Iris pigment epithelial cell (primary cell): ENCODE results near the gene GLUL.
"Not testable (repeated sequence)": the region's sequence is repeated elsewhere in the genome, so short reads cannot be mapped to it uniquely, and the experiment has no call there.

ENCODE experiments used
- DNase-seq: peaks from one replicate; pipeline ENCODE4 v3.0.0-alpha.2; 2011; ENCODE audit warnings: low read depth

Gene GLUL

GRCh38 chr1:182394055-182394775 lies 2.6 kb upstream of the GLUL start:
- DNase-seq = no peak

GRCh38 chr1:182392050-182393028 lies 749 bp upstream of the GLUL start:
- peak; percentile 17 for DNase-seq

- DNase-seq = no peak
Observed at GRCh38 chr1:182391028-182391361, 595 bp downstream of the GLUL start.

DNA sequence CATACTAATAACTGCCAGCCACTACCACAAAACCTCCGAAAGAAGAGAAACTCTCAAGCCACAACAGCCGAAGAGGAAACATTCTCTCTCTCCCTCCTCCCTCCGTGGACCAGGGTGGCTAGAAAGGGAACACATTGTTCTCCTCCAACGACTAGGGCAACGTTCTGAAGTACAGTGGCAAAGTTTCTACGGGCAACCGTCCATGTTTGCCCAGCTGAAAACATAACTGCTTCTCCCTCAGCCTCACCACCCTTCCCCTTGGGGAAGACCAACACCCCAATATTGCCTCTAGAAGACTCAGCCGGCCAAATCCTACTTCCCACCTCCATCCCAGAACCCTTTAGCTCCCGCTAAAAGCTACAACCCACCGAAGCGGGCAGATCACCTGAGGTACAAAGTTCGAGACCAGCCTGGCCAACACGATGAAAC lies 2.0 kb downstream of the GLUL start:
- DNase-seq = peak; percentile 14

GRCh38 chr1:182388392-182389134 lies 3.0 kb downstream of the GLUL start:
- DNase-seq = peak; percentile 8

DNA sequence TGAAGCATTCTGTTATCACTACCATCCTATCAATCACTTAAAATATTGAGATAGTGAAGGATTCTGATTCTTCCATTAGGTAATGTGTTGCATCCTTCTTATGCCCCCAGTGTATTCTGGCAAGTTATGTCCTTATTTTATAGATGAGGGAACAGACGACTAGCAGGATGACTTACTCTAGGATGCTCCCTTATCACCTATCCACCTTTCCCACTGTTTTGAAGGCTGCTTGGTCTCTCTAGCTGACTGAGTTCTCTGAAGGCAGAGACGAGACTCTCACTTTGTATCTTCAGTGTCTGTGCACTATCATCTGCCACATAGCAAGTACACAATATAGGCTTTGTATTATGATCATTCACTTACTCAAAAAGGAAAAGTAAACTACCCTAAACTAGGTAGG lies 4.0 kb downstream of the GLUL start:
- no peak for DNase-seq

- DNase-seq = no peak
Observed at GRCh38 chr1:182386980-182387379, 4.6 kb downstream of the GLUL start.

- no peak for DNase-seq
Observed at GRCh38 chr1:182385885-182386853, 5.4 kb downstream of the GLUL start.

DNA sequence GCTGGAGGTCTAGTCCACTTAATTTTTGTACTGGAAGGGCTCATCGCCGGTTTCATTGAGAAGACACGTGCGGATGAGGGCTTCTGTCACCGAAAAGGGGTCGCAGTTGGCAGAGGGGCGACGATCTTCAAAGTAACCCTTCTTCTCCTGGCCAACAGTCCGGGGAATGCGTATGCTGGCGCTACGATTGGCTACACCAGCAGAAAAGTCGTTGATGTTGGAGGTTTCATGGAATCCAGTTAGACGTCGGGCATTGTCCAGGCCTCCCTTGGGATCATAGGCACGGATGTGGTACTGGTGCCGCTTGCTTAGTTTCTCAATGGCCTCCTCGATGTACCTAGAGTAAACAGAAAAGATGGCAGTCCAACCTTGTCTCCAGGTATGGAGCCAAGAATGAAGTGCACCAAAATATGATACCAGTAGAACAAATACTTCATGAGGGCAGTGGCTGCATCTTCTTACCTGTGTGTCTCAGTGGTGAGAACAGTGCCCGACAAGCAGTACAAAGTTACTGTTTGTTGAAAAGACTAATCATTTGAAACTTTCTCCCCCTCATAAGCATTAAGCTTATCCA lies 7.1 kb downstream of the GLUL start:
- DNase-seq = no peak

- no peak for DNase-seq
Observed at GRCh38 chr1:182383934-182384333, 7.7 kb downstream of the GLUL start.

DNA sequence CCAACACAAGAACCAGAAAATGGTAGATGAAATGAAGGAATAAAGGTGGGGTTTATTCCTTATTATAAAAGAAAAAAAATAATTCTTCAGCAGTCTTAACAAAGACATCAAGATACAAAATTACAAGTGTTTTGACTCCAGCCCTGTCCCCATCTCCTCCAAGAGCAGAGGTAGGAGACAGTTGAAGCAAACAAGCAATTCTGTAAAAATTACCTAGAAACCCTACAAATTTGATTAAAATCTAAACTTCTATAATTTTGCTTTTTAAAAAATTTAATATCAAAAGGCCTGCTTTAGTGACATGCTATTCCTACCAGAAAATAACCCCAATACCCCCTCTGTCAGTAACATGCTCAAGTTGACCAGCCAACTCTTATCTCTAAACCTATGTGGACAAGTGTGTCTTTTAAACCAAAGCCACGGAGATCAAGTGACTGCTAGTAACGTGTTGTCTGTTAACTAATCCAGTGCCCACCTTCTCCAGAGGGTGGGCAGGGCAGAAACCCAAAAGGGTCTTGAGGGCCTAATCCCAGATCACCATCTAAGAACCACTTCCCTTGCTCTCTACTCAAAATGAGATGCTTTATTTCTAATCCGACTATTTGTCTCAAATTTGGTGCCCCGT lies 8.4 kb downstream of the GLUL start:
- no peak for DNase-seq

DNA sequence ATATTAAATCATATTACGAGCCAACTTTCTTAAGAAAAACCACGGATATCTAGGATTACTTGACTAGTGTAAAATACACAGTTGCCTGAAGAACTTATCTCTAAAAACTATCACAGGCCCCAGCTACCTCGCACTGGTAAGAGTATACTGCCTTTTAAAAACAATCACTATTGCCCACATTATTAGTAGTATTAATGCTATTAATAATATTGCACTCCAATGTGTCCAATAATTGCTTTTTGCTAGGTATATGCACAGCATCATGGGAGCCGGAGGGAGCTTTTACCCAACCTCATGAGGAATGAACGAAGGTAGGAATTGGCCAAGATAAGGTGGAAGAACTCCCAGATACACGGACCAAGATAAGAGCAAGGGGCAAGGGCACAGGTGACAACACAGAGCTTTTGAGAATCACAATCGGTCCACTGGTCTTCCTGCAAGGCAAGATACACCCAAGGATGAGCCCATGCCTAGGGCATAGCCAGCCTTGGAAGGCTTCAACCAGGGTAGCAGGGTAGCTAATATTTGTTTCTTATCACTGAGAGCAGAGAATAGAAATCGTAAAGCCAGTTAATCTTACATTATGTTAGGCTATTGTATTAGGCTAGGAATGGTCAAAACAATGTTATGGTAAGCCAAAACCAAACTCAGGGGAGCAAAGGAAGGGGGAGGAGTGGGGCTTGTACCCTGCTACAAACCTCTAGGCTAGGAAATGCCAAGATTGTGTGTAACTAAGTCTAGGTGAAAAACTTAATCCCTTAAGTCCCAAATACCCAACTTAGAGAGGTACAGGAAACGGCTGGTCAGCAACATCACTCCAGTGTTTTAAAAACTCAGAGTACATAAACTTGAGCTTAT lies 9.4 kb downstream of the GLUL start:
- no peak for DNase-seq

DNA sequence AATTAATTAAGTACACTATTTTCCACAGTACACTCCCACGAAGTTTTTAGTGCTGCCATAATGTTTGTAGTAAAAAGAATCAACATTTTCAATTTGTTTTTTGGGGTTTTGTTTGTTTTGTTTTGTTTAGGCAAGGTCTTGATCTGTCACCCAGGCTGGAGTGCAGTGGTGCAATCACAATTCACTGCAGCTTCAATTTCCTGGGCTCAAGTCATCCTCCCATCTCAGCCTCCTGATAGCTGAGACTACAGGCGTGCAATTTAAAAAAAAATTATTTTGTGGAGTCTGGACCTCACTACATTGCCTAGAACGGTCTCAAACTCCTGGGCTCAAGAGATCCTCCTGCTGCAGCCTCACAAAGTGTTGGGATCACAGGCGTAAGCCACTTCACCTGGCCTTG lies 11.4 kb downstream of the GLUL start:
- DNase-seq = no peak

DNA sequence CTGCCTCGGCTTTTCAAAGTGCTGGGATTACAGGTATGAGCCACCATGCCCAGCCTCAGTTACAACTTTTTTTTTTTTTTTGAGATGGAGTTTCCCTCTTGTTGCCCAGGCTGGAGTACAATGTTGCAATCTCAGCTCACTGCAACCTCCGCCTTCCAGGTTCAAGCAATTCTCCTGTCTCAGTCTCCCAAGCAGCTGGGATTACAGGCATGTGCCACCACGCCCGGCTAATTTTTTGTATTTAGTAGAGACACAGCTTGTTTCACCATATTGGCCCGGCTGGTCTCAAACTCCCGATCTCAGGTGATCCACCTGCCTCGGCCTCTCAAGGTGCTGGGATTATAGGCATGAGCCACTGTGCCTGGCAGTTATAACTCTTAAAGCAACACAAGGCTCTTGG lies 11.8 kb downstream of the GLUL start:
- not testable (repeated sequence) for DNase-seq

- no peak for DNase-seq
Observed at GRCh38 chr1:182376936-182377574, 14.5 kb downstream of the GLUL start.

DNA sequence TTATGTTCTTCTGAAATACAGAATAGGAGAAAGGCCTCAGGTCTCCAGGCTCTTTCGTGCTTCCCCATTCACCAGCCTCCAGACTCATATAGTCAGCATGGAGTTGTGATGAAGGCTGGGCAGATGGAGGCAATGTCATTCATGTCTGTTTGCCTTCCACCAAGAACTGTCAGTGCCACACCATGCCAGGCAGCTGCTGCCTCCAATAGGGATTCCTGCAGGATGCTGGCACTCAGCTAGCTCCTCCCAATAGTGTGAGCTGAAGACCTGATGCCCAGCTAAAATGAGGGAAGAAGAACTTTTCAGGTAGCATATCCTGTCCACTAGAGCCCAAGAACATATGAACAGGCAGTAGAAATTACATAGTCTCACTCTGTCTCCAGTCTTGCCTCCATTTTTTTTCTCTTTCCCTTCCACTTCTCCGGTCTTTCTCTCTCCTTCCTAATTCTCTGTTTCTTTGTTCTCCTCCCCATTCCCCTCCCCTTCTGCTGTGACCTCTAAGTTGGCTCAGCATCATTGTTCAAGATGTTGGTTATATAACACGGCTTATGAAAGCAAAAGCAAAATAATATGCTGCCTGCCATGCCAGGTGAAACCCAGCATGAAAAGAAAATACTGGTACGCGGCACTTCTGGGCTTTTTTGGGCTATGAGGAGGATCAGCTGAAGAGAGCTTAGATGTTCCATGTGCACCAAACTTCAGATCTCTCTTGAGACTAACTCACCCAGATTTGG lies 17.3 kb downstream of the GLUL start:
- no peak for DNase-seq

- no peak for DNase-seq
Observed at GRCh38 chr1:182370532-182370931, 21.1 kb downstream of the GLUL start.

DNA sequence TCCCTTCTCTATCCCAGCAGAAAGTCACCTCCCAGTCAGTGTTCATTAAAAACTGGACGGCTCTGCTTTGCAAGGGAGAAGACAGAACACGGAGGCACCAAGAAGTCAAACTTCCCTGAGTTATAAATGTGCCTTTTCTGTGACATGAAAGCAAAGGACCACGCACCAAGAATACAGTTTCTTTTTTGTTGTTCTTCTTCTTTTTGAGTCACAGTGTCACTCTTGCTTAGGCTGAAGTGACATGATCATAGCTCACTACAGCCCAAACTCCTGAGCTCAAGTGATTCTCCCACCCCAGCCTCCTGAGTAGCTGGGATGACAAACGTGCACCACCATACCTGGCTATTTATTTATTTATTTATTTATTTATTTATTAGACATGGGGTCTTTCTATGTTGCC lies 22.7 kb downstream of the GLUL start:
- DNase-seq = no peak
